Kidney epithelial cell (primary cell): ENCODE measurements around the gene OR2V2. TPM values are rescaled to one million over a fixed set of nuclear protein-coding genes. Genes with fewer than 3 reads are reported as not detected.
A peak's percentile ranks its signal among the peaks of the same experiment; 100 is the strongest.

Source experiments
- DNase-seq: peaks from one replicate; pipeline ENCODE4 v3.0.0-alpha.2; 2010; ENCODE audit warnings: low read depth
- H3K27me3 ChIP-seq: 2 replicates; pipeline ENCODE4 v1.6.0; 2011; ENCODE audit warnings: low read length; ENCODE audit not compliant: control insufficient read depth, insufficient read depth
- H3K36me3 ChIP-seq: 2 replicates; pipeline ENCODE4 v1.5.1; 2011; ENCODE audit warnings: low read length; ENCODE audit not compliant: control insufficient read depth, insufficient read depth
- H3K4me3 ChIP-seq: 2 replicates; pipeline ENCODE4 v1.5.1; 2011; ENCODE audit warnings: low read depth, mild to moderate bottlenecking, control low read depth, low read length
- CTCF ChIP-seq: IDR thresholded peaks from 2 replicates; pipeline ENCODE4 v1.5.1; 2011; ENCODE audit warnings: mild to moderate bottlenecking, moderate library complexity, low read length, control low read depth, inconsistent platforms; ENCODE audit not compliant: insufficient read depth, poor library complexity, severe bottlenecking
- total RNA-seq: library from RNA; depleted of rRNA; stranded (reverse); fragments of >200 nt; gene quantifications from 2 replicates; pipeline ENCODE4 v1.2.3, GENCODE V29; 2015

Gene OR2V2
- total RNA-seq, 1 donor from 2014 or later: not detected

GRCh38 chr5:181186986-181187499 is 39.7 kb downstream of the OR2V2 start:
- no peak for DNase-seq
- no peak for TF ChIP-seq CTCF
- Histone ChIP-seq H3K27me3 (no peaks in the 10 kb centered on the region), H3K36me3 (no peaks in the 10 kb centered on the region), H3K4me3 (no peak overlapping the region)

GRCh38 chr5:181187500-181188213 is 40.3 kb downstream of the OR2V2 start:
- Histone ChIP-seq H3K27me3 (no peaks in the 10 kb centered on the region), H3K36me3 (no peaks in the 10 kb centered on the region), H3K4me3 (peak overlapping the region; percentile 19)
- DNase-seq: no peak
- TF ChIP-seq CTCF: no peak

GRCh38 chr5:181188700-181189362 is 41.4 kb downstream of the OR2V2 start:
- no peaks in the 10 kb centered on the region for H3K36me3 ChIP-seq
- no peaks in the 10 kb centered on the region for H3K27me3 ChIP-seq
- H3K4me3 ChIP-seq: peak overlapping the region; percentile 71
- no peak for DNase-seq
- no peak for TF ChIP-seq CTCF

GRCh38 chr5:181189363-181189961 is 42.1 kb downstream of the OR2V2 start:
- no peak for DNase-seq
- no peak for TF ChIP-seq CTCF
- Histone ChIP-seq H3K36me3 (no peaks in the 10 kb centered on the region), H3K27me3 (no peaks in the 10 kb centered on the region), H3K4me3 (peak overlapping the region; percentile 71)

- Histone ChIP-seq H3K4me3 (peak overlapping the region; percentile 71), H3K36me3 (no peaks in the 10 kb centered on the region), H3K27me3 (no peaks in the 10 kb centered on the region)
- TF ChIP-seq CTCF: no peak
- DNase-seq: no peak
Observed at GRCh38 chr5:181189962-181190710, 42.8 kb downstream of the OR2V2 start.
